ENCODE results near the gene SMG7. TPM values are rescaled to one million over a fixed set of nuclear protein-coding genes. Genes with fewer than 3 reads are reported as not detected.

The SMG7 gene
- total and polyA plus RNA-seq, 2 donors (not counting 3 experiments of a cell fraction or from before 2014, with no cell fraction given) = 25.4 to 47.1 TPM

DNA sequence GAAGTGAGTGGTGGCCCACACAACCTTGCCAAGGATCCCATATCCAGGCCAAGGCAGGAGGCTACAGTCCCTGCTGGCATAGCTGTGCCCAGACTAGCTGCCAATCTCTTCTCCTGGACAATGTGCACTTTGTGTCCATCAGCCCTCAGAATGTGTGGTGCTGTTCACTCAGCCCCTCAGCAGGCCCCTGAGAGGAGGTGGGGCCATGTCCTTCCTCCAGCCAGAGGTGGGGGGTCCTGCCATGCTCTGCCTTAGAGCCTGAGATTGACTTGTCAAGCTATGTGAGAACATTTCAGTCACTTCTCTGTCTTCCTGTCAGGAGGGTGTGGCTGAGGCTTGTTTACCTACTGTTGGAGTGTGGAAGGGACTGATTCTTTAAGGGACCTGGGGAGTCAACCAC, 116.5 kb downstream of the SMG7 start:
- FAIRE-seq (no peak), DNase-seq (ENCODE audit: low read depth, low spot score) (no peak)
- intact Hi-C loops (cut with micrococcal nuclease) (no loop called here), dilution Hi-C loops (cut with MboI; ENCODE audit: extremely low pct_ligation_motif_present, low sequenced_read_pairs) (no loop called here)
- Histone ChIP-seq H2AFZ (ENCODE audit: low read depth, low read length) (no peak overlapping the region), H3K4me1 (ENCODE audit: control insufficient read depth, extremely low read depth, insufficient read depth, low read length) (no peaks in the 10 kb centered on the region), H3K4me3 (replicated peaks in 1 of 3; ENCODE audit: insufficient read depth in 1 of 3, low read depth in 1 of 3, low read length in 3 of 3) (no peak overlapping the region), H3K9me3 (replicated peaks; ENCODE audit: control insufficient read depth, insufficient read depth, low read length) (no peaks in the 10 kb centered on the region), H3K79me2 (ENCODE audit: control insufficient read depth, insufficient read depth, low read length) (no peaks in the 10 kb centered on the region), H3K36me3 (ENCODE audit: control insufficient read depth in 2 of 2, extremely low read depth in 1 of 2, insufficient read depth in 2 of 2, low read length in 2 of 2) (no peaks in the 10 kb centered on the region), H3K27me3 (ENCODE audit: control insufficient read depth in 2 of 2, insufficient read depth in 2 of 2, low read length in 2 of 2) (peaks cover 2 to 3% of the 10 kb centered on the region in 2 experiments), H4K20me1 (replicated peaks; ENCODE audit: control insufficient read depth, extremely low read depth, insufficient read depth, low read length) (no peaks in the 10 kb centered on the region), H3K9me1 (replicated peaks; ENCODE audit: control insufficient read depth, extremely low read depth, insufficient read depth, low read length) (no peaks in the 10 kb centered on the region), H3K9ac (replicated peaks; ENCODE audit: extremely low read depth, insufficient read depth, low read length) (no peak overlapping the region), H3K4me2 (ENCODE audit: insufficient read depth, low read length) (no peak overlapping the region), H3K27ac (ENCODE audit: insufficient read depth, low read depth, low read length) (no peak overlapping the region)
- CTCF ChIA-PET = interaction anchor here (0.6 to 1.2 kb wide), 2 partner anchors 9 to 15 kb away, joined by 3 read pairs; no protein-coding TSS in a partner anchor
- TF ChIP-seq, protein P1, sequence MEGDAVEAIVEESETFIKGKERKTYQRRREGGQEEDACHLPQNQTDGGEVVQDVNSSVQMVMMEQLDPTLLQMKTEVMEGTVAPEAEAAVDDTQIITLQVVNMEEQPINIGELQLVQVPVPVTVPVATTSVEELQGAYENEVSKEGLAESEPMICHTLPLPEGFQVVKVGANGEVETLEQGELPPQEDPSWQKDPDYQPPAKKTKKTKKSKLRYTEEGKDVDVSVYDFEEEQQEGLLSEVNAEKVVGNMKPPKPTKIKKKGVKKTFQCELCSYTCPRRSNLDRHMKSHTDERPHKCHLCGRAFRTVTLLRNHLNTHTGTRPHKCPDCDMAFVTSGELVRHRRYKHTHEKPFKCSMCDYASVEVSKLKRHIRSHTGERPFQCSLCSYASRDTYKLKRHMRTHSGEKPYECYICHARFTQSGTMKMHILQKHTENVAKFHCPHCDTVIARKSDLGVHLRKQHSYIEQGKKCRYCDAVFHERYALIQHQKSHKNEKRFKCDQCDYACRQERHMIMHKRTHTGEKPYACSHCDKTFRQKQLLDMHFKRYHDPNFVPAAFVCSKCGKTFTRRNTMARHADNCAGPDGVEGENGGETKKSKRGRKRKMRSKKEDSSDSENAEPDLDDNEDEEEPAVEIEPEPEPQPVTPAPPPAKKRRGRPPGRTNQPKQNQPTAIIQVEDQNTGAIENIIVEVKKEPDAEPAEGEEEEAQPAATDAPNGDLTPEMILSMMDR (IDR thresholded peaks at IDR 0.05; ENCODE audit: extremely low read depth in 1 of 2, insufficient read depth in 1 of 2, low read depth in 1 of 2, low read length in 2 of 2) = no peak
- no peak for TF ChIP-seq FOS (IDR thresholded peaks at IDR 0.05; ENCODE audit: borderline replicate concordance, insufficient read depth, low read length)
- TF ChIP-seq, protein P2, sequence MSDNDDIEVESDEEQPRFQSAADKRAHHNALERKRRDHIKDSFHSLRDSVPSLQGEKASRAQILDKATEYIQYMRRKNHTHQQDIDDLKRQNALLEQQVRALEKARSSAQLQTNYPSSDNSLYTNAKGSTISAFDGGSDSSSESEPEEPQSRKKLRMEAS (IDR thresholded peaks at IDR 0.05; ENCODE audit: insufficient read depth, insufficient read length) = no peak
- TF ChIP-seq MYC (IDR thresholded peaks at IDR 0.05; ENCODE audit: low read depth, low read length) = no peak
- TF ChIP-seq POLR2AphosphoS5 (IDR thresholded peaks at IDR 0.05; ENCODE audit: insufficient read depth, low read depth, low read length) = no peak
- TF ChIP-seq GATA2 (IDR thresholded peaks at IDR 0.05; ENCODE audit: insufficient read depth, insufficient read length, low read depth, low read length) = no peak
- no peak for TF ChIP-seq POLR2A (IDR thresholded peaks at IDR 0.05; ENCODE audit: low read depth, low read length)
- TF ChIP-seq JUN (IDR thresholded peaks at IDR 0.05; ENCODE audit: borderline replicate concordance, insufficient read depth, insufficient read length, low read depth) = no peak
- no peak for TF ChIP-seq EZH2 (IDR thresholded peaks at IDR 0.05; ENCODE audit: borderline replicate concordance, low read depth, low read length, severe bottlenecking)
- no TSS peak for BruUV-seq (replicated peaks)
- POLR2A ChIA-PET = no interaction called here
